ENCODE results near the gene OR9Q1. TPM values are rescaled to one million over a fixed set of nuclear protein-coding genes. Genes with fewer than 3 reads are reported as not detected.

The OR9Q1 gene
- total and polyA plus RNA-seq, 7 donors: not detected

DNA sequence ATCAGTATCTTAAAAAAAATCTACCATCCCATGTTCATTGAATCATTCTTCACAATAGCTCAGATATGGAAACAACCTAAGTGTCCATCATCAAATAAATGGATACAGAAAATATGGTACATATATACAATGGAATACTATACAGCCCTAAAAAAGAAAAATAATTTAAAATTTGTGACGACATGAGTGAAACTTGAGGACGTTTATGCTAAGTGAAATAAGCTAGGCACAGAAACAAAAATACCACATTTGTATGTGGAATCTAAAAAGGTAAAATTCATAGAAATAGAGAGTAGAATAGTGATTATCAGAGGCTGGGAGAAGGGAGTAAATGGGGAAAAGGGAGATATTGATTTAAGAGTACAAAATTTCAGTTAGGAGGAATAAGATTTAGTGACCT lies 62.8 kb downstream of the OR9Q1 start:
- Histone ChIP-seq H3K4me1 (no peaks in the 10 kb centered on the region), H3K27ac (no peak overlapping the region), H3K4me3 (no peak overlapping the region), H3K9me3 (peaks cover 0 to 3% (median 0%) of the 10 kb centered on the region in 4 donors), H3K36me3 (no peaks in the 10 kb centered on the region), H3K27me3 (no peaks in the 10 kb centered on the region)
- 69 to 74% methylated on average over 2 of the region's 2 CpGs for WGBS, 2 donors
- TF ChIP-seq EP300 (IDR thresholded peaks at IDR 0.05): no peak
- TF ChIP-seq POLR2AphosphoS5 (IDR thresholded peaks at IDR 0.05): no peak
- no peak for TF ChIP-seq POLR2A (IDR thresholded peaks at IDR 0.05)
- TF ChIP-seq, protein P1, sequence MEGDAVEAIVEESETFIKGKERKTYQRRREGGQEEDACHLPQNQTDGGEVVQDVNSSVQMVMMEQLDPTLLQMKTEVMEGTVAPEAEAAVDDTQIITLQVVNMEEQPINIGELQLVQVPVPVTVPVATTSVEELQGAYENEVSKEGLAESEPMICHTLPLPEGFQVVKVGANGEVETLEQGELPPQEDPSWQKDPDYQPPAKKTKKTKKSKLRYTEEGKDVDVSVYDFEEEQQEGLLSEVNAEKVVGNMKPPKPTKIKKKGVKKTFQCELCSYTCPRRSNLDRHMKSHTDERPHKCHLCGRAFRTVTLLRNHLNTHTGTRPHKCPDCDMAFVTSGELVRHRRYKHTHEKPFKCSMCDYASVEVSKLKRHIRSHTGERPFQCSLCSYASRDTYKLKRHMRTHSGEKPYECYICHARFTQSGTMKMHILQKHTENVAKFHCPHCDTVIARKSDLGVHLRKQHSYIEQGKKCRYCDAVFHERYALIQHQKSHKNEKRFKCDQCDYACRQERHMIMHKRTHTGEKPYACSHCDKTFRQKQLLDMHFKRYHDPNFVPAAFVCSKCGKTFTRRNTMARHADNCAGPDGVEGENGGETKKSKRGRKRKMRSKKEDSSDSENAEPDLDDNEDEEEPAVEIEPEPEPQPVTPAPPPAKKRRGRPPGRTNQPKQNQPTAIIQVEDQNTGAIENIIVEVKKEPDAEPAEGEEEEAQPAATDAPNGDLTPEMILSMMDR (IDR thresholded peaks at IDR 0.05): no peak
- DNase-seq: no peak
- intact Hi-C loops (cut with DNase I): no loop called here

DNA sequence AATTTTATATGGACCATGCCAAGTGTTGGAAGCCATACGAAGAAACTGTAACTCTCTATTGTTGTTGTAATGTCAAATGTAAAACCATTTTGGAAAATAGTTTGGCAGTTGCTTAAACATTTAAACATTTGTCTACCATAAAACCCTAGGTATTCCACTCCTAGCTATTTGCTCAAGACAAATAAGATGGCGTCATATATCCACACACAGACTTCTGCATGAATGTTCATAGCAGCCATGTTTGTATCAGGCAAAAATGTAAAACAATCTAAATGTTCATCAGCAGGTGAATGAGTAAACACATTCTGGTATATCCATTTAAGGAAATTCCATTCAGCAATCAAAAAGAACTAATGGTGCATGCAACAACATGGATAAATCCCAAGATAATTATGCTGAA lies 73.8 kb downstream of the OR9Q1 start:
- H3K36me3 ChIP-seq: no peaks in the 10 kb centered on the region
- no peak for TF ChIP-seq POLR2AphosphoS5 (IDR thresholded peaks at IDR 0.05)
- TF ChIP-seq POLR2A (IDR thresholded peaks at IDR 0.05): no peak
- no peak for TF ChIP-seq EP300 (IDR thresholded peaks at IDR 0.05)
- TF ChIP-seq, protein P1 (IDR thresholded peaks at IDR 0.05): no peak
- H3K27ac ChIP-seq: no peak overlapping the region
- WGBS, 2 donors: 47 to 71% methylated on average over 2 of the region's 2 CpGs
- DNase-seq: no peak
- H3K27me3 ChIP-seq: no peaks in the 10 kb centered on the region
- intact Hi-C loops (cut with DNase I): no loop called here
- no peak overlapping the region for H3K4me3 ChIP-seq
- peaks cover 0 to 7% (median 3%) of the 10 kb centered on the region in 4 donors for H3K9me3 ChIP-seq
- H3K4me1 ChIP-seq: no peaks in the 10 kb centered on the region

DNA sequence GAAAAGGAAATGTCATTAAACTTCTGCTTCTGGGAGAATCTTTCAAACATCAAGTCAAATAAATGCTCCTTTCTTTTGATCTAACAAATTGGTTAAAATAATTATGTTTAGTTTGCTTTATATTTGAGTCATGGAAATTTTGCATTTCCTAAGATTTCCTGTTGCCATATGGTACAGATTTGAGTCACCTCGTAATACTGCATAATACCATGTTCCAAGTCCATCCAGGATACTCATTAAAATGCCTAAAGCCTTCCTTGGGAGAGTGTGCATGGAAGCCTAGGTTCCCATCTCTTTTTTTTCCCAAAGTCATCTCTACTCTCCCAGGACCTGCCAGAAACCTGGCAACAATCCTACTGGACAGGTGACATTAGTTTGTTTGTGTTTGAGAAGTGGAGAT lies 97.4 kb downstream of the OR9Q1 start:
- TF ChIP-seq, protein P1 (IDR thresholded peaks at IDR 0.05): no peak
- DNase-seq: no peak
- H3K4me3 ChIP-seq: no peak overlapping the region
- 75 to 92% methylated on average over 1 of the region's 1 CpG for WGBS, 2 donors
- no peaks in the 10 kb centered on the region for H3K4me1 ChIP-seq
- no peaks in the 10 kb centered on the region for H3K9me3 ChIP-seq
- H3K27me3 ChIP-seq: no peaks in the 10 kb centered on the region
- no peak overlapping the region for H3K27ac ChIP-seq
- intact Hi-C loops (cut with DNase I): no loop called here
- H3K36me3 ChIP-seq: no peaks in the 10 kb centered on the region

DNA sequence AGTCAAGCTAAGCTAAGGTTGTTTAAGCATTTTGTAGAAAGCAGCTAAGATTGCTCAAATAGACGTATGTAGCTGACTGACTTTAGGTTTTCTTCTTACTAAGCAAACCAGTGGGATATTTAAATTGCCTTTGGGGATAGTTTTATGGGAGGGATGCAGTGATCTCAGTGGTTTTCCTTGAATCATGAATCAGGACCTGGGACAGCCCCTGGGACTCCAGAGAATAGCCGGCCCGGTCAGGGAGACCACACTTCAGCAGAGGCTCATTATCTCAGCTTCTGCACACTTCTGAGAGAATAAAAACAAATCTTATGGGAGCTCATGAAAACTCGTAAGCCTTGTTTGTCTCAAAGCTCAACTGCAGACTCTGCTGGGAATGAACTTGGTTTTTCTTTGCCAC lies 101.8 kb downstream of the OR9Q1 start, which contains the start of gene OR9I1:
Gene OR9I1, minus strand, starts transcription at position 62 of the 400 bp plus-strand sequence. CDS start 6,086 bp downstream, outside the sequence.
- Histone ChIP-seq H3K36me3 (no peaks in the 10 kb centered on the region), H3K4me1 (no peaks in the 10 kb centered on the region), H3K4me3 (no peak within 1 kb of the TSS), H3K27ac (no peak within 1 kb of the TSS), H3K27me3 (no peaks in the 10 kb centered on the region), H3K9me3 (no peaks in the 10 kb centered on the region)
- DNase-seq: no peak
- WGBS, 2 donors: 62 to 70% methylated on average over 4 of the region's 4 CpGs
- TF ChIP-seq, protein P1 (IDR thresholded peaks at IDR 0.05): no peak
- TF ChIP-seq POLR2AphosphoS5 (IDR thresholded peaks at IDR 0.05): no peak
- no peak for TF ChIP-seq EP300 (IDR thresholded peaks at IDR 0.05)
- no peak for TF ChIP-seq POLR2A (IDR thresholded peaks at IDR 0.05)
- intact Hi-C loops (cut with DNase I): no loop called here

DNA sequence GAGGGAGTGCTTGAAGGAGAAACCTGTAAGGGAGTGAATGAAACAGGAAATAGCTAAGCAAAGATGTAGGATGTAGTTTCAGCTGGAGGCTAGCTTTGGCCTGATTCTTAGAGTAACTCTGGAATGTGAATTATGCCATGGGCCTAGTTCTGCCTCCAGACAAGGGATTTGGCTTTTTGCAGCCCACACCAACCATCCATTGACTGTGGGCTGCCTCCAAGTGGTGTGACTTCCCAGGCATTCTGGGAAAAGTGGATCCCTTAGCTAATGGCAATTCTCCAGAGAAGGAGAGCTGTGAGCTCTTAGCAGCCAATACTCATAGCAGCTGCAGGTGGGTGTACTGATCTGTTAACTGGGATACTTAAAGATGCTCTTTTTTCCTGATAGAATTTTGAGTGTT lies 103.7 kb downstream of the OR9Q1 start:
- DNase-seq: no peak
- TF ChIP-seq POLR2AphosphoS5 (IDR thresholded peaks at IDR 0.05) (no peak), POLR2A (IDR thresholded peaks at IDR 0.05) (no peak), EP300 (IDR thresholded peaks at IDR 0.05) (no peak)
- TF ChIP-seq, protein P1 (IDR thresholded peaks at IDR 0.05): no peak
- H3K4me1 ChIP-seq: no peaks in the 10 kb centered on the region
- H3K9me3 ChIP-seq: no peaks in the 10 kb centered on the region
- H3K27ac ChIP-seq: no peak overlapping the region
- H3K36me3 ChIP-seq: no peaks in the 10 kb centered on the region
- no peak overlapping the region for H3K4me3 ChIP-seq
- H3K27me3 ChIP-seq: no peaks in the 10 kb centered on the region
- intact Hi-C loops (cut with DNase I): no loop called here
